ENCODE measurements around the gene SPDYE3.
"Not testable (repeated sequence)": the region's sequence is repeated elsewhere in the genome, so short reads cannot be mapped to it uniquely, and the experiment has no call there.

The SPDYE3 gene

GRCh38 chr7:100307402-100307801 is at the start of gene SPDYE3:
SPDYE3 (plus strand) TSS chr7:100307702; CDS start chr7:100307886, 184 bp downstream.
- DNase-seq; H3K36me3 ChIP-seq (replicated peaks); H3K27me3 ChIP-seq (replicated peaks); in situ Hi-C loops (cut with HindIII; ENCODE audit: low pct_ligation_motif_present, low sequenced_read_pairs); H3K27ac ChIP-seq; H3K4me3 ChIP-seq (ENCODE audit: low read depth, low read length): not testable (repeated sequence)

- H3K36me3 ChIP-seq (replicated peaks); H3K27ac ChIP-seq; in situ Hi-C loops (cut with HindIII; ENCODE audit: low pct_ligation_motif_present, low sequenced_read_pairs); H3K27me3 ChIP-seq (replicated peaks); H3K4me3 ChIP-seq (ENCODE audit: low read depth, low read length); DNase-seq: not testable (repeated sequence)
These were observed 47.5 kb upstream of the SPDYE3 start for GRCh38 chr7:100259984-100260383.

GRCh38 chr7:100262896-100263295 is 44.6 kb upstream of the SPDYE3 start:
- DNase-seq = not testable (repeated sequence)

GRCh38 chr7:100264223-100264622 is 43.3 kb upstream of the SPDYE3 start:
- H3K27ac ChIP-seq; H3K27me3 ChIP-seq (replicated peaks); in situ Hi-C loops (cut with HindIII; ENCODE audit: low pct_ligation_motif_present, low sequenced_read_pairs); H3K4me3 ChIP-seq (ENCODE audit: low read depth, low read length); DNase-seq; H3K36me3 ChIP-seq (replicated peaks): not testable (repeated sequence)

More at GRCh38 chr7:100262896-100263295, 44.6 kb upstream of the SPDYE3 start:
- in situ Hi-C loops (cut with HindIII; ENCODE audit: low pct_ligation_motif_present, low sequenced_read_pairs); H3K36me3 ChIP-seq (replicated peaks); H3K27me3 ChIP-seq (replicated peaks); H3K27ac ChIP-seq; H3K4me3 ChIP-seq (ENCODE audit: low read depth, low read length): not testable (repeated sequence)

GRCh38 chr7:100264669-100265165 is 42.8 kb upstream of the SPDYE3 start:
- H3K36me3 ChIP-seq (replicated peaks); H3K27me3 ChIP-seq (replicated peaks); H3K27ac ChIP-seq; H3K4me3 ChIP-seq (ENCODE audit: low read depth, low read length); in situ Hi-C loops (cut with HindIII; ENCODE audit: low pct_ligation_motif_present, low sequenced_read_pairs); DNase-seq: not testable (repeated sequence)

GRCh38 chr7:100265851-100266250 is 41.7 kb upstream of the SPDYE3 start:
- DNase-seq = peak; percentile 33
- H3K27ac ChIP-seq; H3K36me3 ChIP-seq (replicated peaks); H3K27me3 ChIP-seq (replicated peaks); in situ Hi-C loops (cut with HindIII; ENCODE audit: low pct_ligation_motif_present, low sequenced_read_pairs); H3K4me3 ChIP-seq (ENCODE audit: low read depth, low read length): not testable (repeated sequence)

- in situ Hi-C loops (cut with HindIII; ENCODE audit: low pct_ligation_motif_present, low sequenced_read_pairs) = no loop called here
- H3K4me3 ChIP-seq (ENCODE audit: low read depth, low read length) = no peak overlapping the region
- H3K36me3 ChIP-seq (replicated peaks) = no peaks in the 10 kb centered on the region
- no peak overlapping the region for H3K27ac ChIP-seq
- DNase-seq = no peak
- no peak for TF ChIP-seq CTCF (IDR thresholded peaks at IDR 0.05; ENCODE audit: low read depth, low read length, missing control alignments)
- H3K27me3 ChIP-seq (replicated peaks) = no peaks in the 10 kb centered on the region
These were observed 40.7 kb upstream of the SPDYE3 start for GRCh38 chr7:100266576-100267354.

GRCh38 chr7:100267648-100268047 is 39.9 kb upstream of the SPDYE3 start:
- no peak for DNase-seq
- H3K36me3 ChIP-seq (replicated peaks) = no peaks in the 10 kb centered on the region
- in situ Hi-C loops (cut with HindIII; ENCODE audit: low pct_ligation_motif_present, low sequenced_read_pairs) = no loop called here
- H3K4me3 ChIP-seq (ENCODE audit: low read depth, low read length) = no peak overlapping the region
- no peak for TF ChIP-seq CTCF (IDR thresholded peaks at IDR 0.05; ENCODE audit: low read depth, low read length, missing control alignments)
- H3K27ac ChIP-seq = no peak overlapping the region
- H3K27me3 ChIP-seq (replicated peaks) = no peaks in the 10 kb centered on the region

GRCh38 chr7:100268882-100269281 is 38.6 kb upstream of the SPDYE3 start:
- H3K27ac ChIP-seq; H3K4me3 ChIP-seq (ENCODE audit: low read depth, low read length); H3K27me3 ChIP-seq (replicated peaks); in situ Hi-C loops (cut with HindIII; ENCODE audit: low pct_ligation_motif_present, low sequenced_read_pairs); DNase-seq; H3K36me3 ChIP-seq (replicated peaks): not testable (repeated sequence)

GRCh38 chr7:100269306-100270045 is 38.0 kb upstream of the SPDYE3 start:
- H3K4me3 ChIP-seq (ENCODE audit: low read depth, low read length); H3K27ac ChIP-seq; H3K27me3 ChIP-seq (replicated peaks); DNase-seq; in situ Hi-C loops (cut with HindIII; ENCODE audit: low pct_ligation_motif_present, low sequenced_read_pairs); H3K36me3 ChIP-seq (replicated peaks): not testable (repeated sequence)

GRCh38 chr7:100270046-100270918 is 37.2 kb upstream of the SPDYE3 start:
- H3K27ac ChIP-seq; in situ Hi-C loops (cut with HindIII; ENCODE audit: low pct_ligation_motif_present, low sequenced_read_pairs); DNase-seq; H3K27me3 ChIP-seq (replicated peaks); H3K36me3 ChIP-seq (replicated peaks): not testable (repeated sequence)
- H3K4me3 ChIP-seq (ENCODE audit: low read depth, low read length) = peak overlapping the region; percentile 39
